GM21529 (cell line): Measurements from ENCODE around the gene TXNIP.

ENCODE experiments used
- ATAC-seq: cut with Tn5 transposase; IDR thresholded peaks from one replicate; pipeline ENCODE4 v1.9.1; 2021; ENCODE audit not compliant: unreplicated experiment

Gene TXNIP

GRCh38 chr1:146012703-146013558 is 16.6 kb upstream of the TXNIP start:
- no peak for ATAC-seq

- no peak for ATAC-seq
These were observed 13.9 kb upstream of the TXNIP start for GRCh38 chr1:146010126-146010738.

GRCh38 chr1:146007489-146008133 is 11.2 kb upstream of the TXNIP start:
- ATAC-seq: no peak

- ATAC-seq: no peak
These were observed 5.3 kb upstream of the TXNIP start for GRCh38 chr1:146001709-146002108.

- no peak for ATAC-seq
These were observed 3.1 kb upstream of the TXNIP start for GRCh38 chr1:145999321-146000024.

GRCh38 chr1:145997718-145998023 is 1.3 kb upstream of the TXNIP start:
- no peak for ATAC-seq

GRCh38 chr1:145997016-145997717 is 788 bp upstream of the TXNIP start:
- ATAC-seq: peak; percentile 36

- ATAC-seq: no peak
These were observed 381 bp downstream of the TXNIP start for GRCh38 chr1:145995964-145996432.

- no peak for ATAC-seq
These were observed 1.1 kb downstream of the TXNIP start for GRCh38 chr1:145995148-145995881.

- ATAC-seq: no peak
These were observed 1.8 kb downstream of the TXNIP start for GRCh38 chr1:145994391-145995120.

GRCh38 chr1:145993618-145994390 is 2.6 kb downstream of the TXNIP start:
- no peak for ATAC-seq

- ATAC-seq: no peak
These were observed 3.3 kb downstream of the TXNIP start for GRCh38 chr1:145992958-145993617.

- ATAC-seq: no peak
These were observed 3.9 kb downstream of the TXNIP start for GRCh38 chr1:145992502-145992936.

GRCh38 chr1:145991735-145992412 is 4.5 kb downstream of the TXNIP start:
- no peak for ATAC-seq

- no peak for ATAC-seq
These were observed 6.0 kb downstream of the TXNIP start for GRCh38 chr1:145990249-145990855.

GRCh38 chr1:145988773-145989172 is 7.6 kb downstream of the TXNIP start:
- ATAC-seq: no peak

- ATAC-seq: no peak
These were observed 8.5 kb downstream of the TXNIP start for GRCh38 chr1:145987926-145988325.
